Immature natural killer cell (primary cell): ENCODE measurements around the gene GNA15. TPM values are rescaled to one million over a fixed set of nuclear protein-coding genes. Genes with fewer than 3 reads are reported as not detected.

ENCODE experiments used
- DNase-seq, 3 donors: peaks; one replicate each; pipeline ENCODE4 v3.0.0; 2022; ENCODE audit warnings: mixed read lengths in 1 of 3
- H3K27ac Mint-ChIP-seq, 6 donors: one replicate each; pipeline ENCODE4 v1.8.0; 2020; ENCODE audit warnings: mixed read lengths in 6 of 6, mild to moderate bottlenecking in 5 of 6, inconsistent platforms in 4 of 6, moderate library complexity in 3 of 6
- H3K27me3 Mint-ChIP-seq, 3 donors: one replicate each; pipeline ENCODE4 v1.8.0; 2020 to 2021; ENCODE audit warnings: low read depth in 3 of 3, mild to moderate bottlenecking in 3 of 3, mixed read lengths in 3 of 3, moderate library complexity in 3 of 3, inconsistent platforms in 1 of 3
- H3K36me3 Mint-ChIP-seq, 3 donors: one replicate each; pipeline ENCODE4 v1.8.0; 2020; ENCODE audit warnings: mixed read lengths in 3 of 3, inconsistent platforms in 2 of 3, mild to moderate bottlenecking in 2 of 3
- H3K4me1 Mint-ChIP-seq, 2 donors: one replicate each; pipeline ENCODE4 v1.8.0; 2020; ENCODE audit warnings: inconsistent platforms in 2 of 2, mild to moderate bottlenecking in 2 of 2, mixed read lengths in 2 of 2, moderate library complexity in 1 of 2
- H3K4me3 Mint-ChIP-seq, 5 donors: one replicate each; pipeline ENCODE4 v1.8.0; 2020; ENCODE audit warnings: mild to moderate bottlenecking in 5 of 5, mixed read lengths in 5 of 5, inconsistent platforms in 3 of 5, moderate library complexity in 3 of 5
- H3K9me3 Mint-ChIP-seq, 6 donors: one replicate each; pipeline ENCODE4 v1.8.0; 2020; ENCODE audit warnings: mild to moderate bottlenecking in 6 of 6, mixed read lengths in 6 of 6, inconsistent platforms in 4 of 6, moderate library complexity in 3 of 6
- polyA plus RNA-seq, 3 donors: library from polyadenylated mRNA; unstranded; fragments of 300-500 nt; fragmentation: Illumina TruSeq; gene quantifications; one replicate each; pipeline ENCODE4 v1.2.3, GENCODE V29; 2021

GNA15 gene
- polyA plus RNA-seq, 3 donors from 2014 or later: 0.25 to 2.8 (median 2.3) TPM

DNA sequence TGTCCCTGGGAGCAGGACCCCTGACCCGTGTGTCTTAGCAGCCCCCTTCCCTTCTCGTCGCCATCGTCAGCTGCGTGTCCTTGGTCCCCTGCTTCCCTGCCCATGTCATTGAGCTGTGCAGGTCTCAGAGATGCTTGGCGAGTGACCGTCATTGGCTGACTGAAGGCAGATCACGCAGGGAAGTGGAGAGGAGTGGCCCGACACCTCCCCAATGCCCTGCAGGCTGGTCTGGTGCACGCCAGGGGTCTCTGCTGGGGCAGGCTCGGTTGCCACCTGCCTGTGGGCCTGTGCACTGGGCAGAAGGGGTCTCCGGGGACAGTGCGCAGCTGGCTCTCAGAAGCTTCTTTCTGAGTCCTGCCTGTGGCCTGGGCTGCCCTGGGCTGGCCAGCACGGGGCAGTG, 35.5 kb upstream of the GNA15 start:
- H3K27me3 Mint-ChIP-seq: peaks cover 6 to 15% (median 13%) of the 10 kb centered on the region in 3 donors
- no peaks in the 10 kb centered on the region for H3K9me3 Mint-ChIP-seq
- H3K36me3 Mint-ChIP-seq: no peaks in the 10 kb centered on the region
- H3K4me1 Mint-ChIP-seq: peaks cover 22 to 24% of the 10 kb centered on the region in 2 donors
- H3K4me3 Mint-ChIP-seq: no peak overlapping the region
- no peak overlapping the region for H3K27ac Mint-ChIP-seq
- no peak for DNase-seq

GRCh38 chr19:3100747-3101730, 34.8 kb upstream of the GNA15 start:
- no peak for DNase-seq
- H3K9me3 Mint-ChIP-seq: no peaks in the 10 kb centered on the region
- peaks cover 16 to 17% of the 10 kb centered on the region in 2 donors for H3K4me1 Mint-ChIP-seq
- no peak overlapping the region for H3K4me3 Mint-ChIP-seq
- H3K27ac Mint-ChIP-seq: no peak overlapping the region
- no peaks in the 10 kb centered on the region for H3K36me3 Mint-ChIP-seq
- H3K27me3 Mint-ChIP-seq: peaks cover 7 to 13% (median 13%) of the 10 kb centered on the region in 3 donors

GRCh38 chr19:3102239-3103140, 33.3 kb upstream of the GNA15 start:
- Mint-ChIP-seq H3K27me3 (peaks cover 7 to 11% (median 10%) of the 10 kb centered on the region in 3 donors), H3K9me3 (no peaks in the 10 kb centered on the region), H3K4me3 (no peak overlapping the region), H3K27ac (no peak overlapping the region), H3K4me1 (peaks cover 13 to 14% of the 10 kb centered on the region in 2 donors), H3K36me3 (no peaks in the 10 kb centered on the region)
- no peak for DNase-seq

GRCh38 chr19:3104708-3104983, 31.2 kb upstream of the GNA15 start:
- peaks cover 7 to 11% (median 11%) of the 10 kb centered on the region in 3 donors for H3K27me3 Mint-ChIP-seq
- no peaks in the 10 kb centered on the region for H3K9me3 Mint-ChIP-seq
- no peak overlapping the region for H3K4me3 Mint-ChIP-seq
- no peak overlapping the region for H3K27ac Mint-ChIP-seq
- peaks cover 6 to 7% of the 10 kb centered on the region in 2 donors for H3K4me1 Mint-ChIP-seq
- DNase-seq: no peak
- no peaks in the 10 kb centered on the region for H3K36me3 Mint-ChIP-seq

GRCh38 chr19:3105641-3106508, 30.0 kb upstream of the GNA15 start:
- peaks cover 6% of the 10 kb centered on the region in 2 donors for H3K4me1 Mint-ChIP-seq
- no peak overlapping the region for H3K4me3 Mint-ChIP-seq
- H3K27me3 Mint-ChIP-seq: peaks cover 7 to 13% (median 11%) of the 10 kb centered on the region in 3 donors
- DNase-seq: no peak
- no peak overlapping the region for H3K27ac Mint-ChIP-seq
- no peaks in the 10 kb centered on the region for H3K9me3 Mint-ChIP-seq
- no peaks in the 10 kb centered on the region for H3K36me3 Mint-ChIP-seq

- H3K9me3 Mint-ChIP-seq: no peaks in the 10 kb centered on the region
- DNase-seq: no peak
- peaks cover 7 to 15% (median 11%) of the 10 kb centered on the region in 3 donors for H3K27me3 Mint-ChIP-seq
- no peak overlapping the region for H3K4me3 Mint-ChIP-seq
- no peak overlapping the region for H3K27ac Mint-ChIP-seq
- H3K4me1 Mint-ChIP-seq: peaks cover 6% of the 10 kb centered on the region in 2 donors
- H3K36me3 Mint-ChIP-seq: no peaks in the 10 kb centered on the region
These were observed 29.2 kb upstream of the GNA15 start for GRCh38 chr19:3106509-3107141.

- Mint-ChIP-seq H3K4me3 (no peak overlapping the region), H3K9me3 (no peaks in the 10 kb centered on the region), H3K27ac (no peak overlapping the region), H3K4me1 (peaks cover 6% of the 10 kb centered on the region in 2 donors), H3K36me3 (no peaks in the 10 kb centered on the region), H3K27me3 (peaks cover 7 to 15% (median 9%) of the 10 kb centered on the region in 3 donors)
- DNase-seq: no peak
These were observed 28.2 kb upstream of the GNA15 start for GRCh38 chr19:3107658-3108057.

DNA sequence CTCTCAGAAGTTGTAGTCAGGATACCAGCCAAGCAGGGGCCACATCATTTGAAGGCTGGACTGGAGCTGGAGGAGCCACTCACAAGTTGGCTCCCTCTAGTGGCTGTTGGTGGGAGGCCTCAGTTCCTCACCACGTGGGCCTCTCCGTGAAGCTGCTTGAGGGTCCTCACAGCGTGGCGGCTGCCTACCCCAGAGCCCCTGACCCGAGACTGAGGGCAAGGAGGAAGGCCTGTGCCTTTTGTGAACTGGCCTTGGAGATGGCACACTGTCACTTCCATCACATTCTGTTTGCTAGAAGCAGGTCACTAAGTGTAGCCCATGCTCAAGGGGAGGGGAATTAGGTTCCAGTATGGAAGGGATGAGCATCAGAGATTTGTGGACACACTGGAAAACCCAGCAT, 27.1 kb upstream of the GNA15 start:
- Mint-ChIP-seq H3K9me3 (no peaks in the 10 kb centered on the region), H3K36me3 (no peaks in the 10 kb centered on the region), H3K4me3 (peak overlapping the region in 2 of 5 donors; percentile 54 to 66), H3K27me3 (peaks cover 7 to 15% (median 9%) of the 10 kb centered on the region in 3 donors), H3K27ac (peak overlapping the region in 1 of 6 donors; percentile 48), H3K4me1 (peaks cover 4 to 6% of the 10 kb centered on the region in 2 donors)
- DNase-seq: peak; percentile 58 to 65 (median 63)

DNA sequence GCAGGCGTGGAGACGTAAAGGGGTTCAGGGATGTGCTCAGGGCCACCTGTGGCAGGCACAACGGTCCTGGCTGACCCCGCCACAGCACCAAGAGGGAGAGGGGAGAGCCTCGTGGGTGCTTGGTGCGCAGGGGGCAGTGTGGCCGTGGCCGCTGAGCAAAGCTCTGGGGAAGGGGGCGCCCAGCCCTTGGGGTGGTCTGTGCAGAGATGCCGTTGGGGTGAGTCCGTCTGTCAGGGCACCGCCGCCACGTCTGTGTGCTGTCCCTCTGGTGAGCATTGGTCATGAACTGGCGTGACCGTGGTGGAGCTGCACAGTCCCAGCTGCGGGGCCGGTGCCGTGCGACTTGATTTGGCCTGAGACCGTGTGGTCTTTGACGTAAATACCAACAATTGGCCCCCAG, 26.3 kb upstream of the GNA15 start:
- H3K4me1 Mint-ChIP-seq: no peaks in the 10 kb centered on the region
- H3K36me3 Mint-ChIP-seq: no peaks in the 10 kb centered on the region
- peaks cover 2 to 12% (median 6%) of the 10 kb centered on the region in 3 donors for H3K27me3 Mint-ChIP-seq
- H3K4me3 Mint-ChIP-seq: peak overlapping the region in 2 of 5 donors; percentile 29 to 40
- DNase-seq: no peak
- H3K27ac Mint-ChIP-seq: peak overlapping the region in 1 of 6 donors; percentile 20
- H3K9me3 Mint-ChIP-seq: no peaks in the 10 kb centered on the region

- no peaks in the 10 kb centered on the region for H3K36me3 Mint-ChIP-seq
These were observed 25.6 kb upstream of the GNA15 start for GRCh38 chr19:3110126-3110825.

GRCh38 chr19:3111586-3112247, 24.1 kb upstream of the GNA15 start:
- H3K27ac Mint-ChIP-seq: no peak overlapping the region
- no peaks in the 10 kb centered on the region for H3K36me3 Mint-ChIP-seq
- no peak overlapping the region for H3K4me3 Mint-ChIP-seq
- peaks cover 0 to 9% (median 4%) of the 10 kb centered on the region in 3 donors for H3K27me3 Mint-ChIP-seq
- no peak for DNase-seq
- no peaks in the 10 kb centered on the region for H3K4me1 Mint-ChIP-seq
- no peaks in the 10 kb centered on the region for H3K9me3 Mint-ChIP-seq

More at GRCh38 chr19:3110126-3110825, 25.6 kb upstream of the GNA15 start:
- H3K4me1 Mint-ChIP-seq: no peaks in the 10 kb centered on the region
- H3K27me3 Mint-ChIP-seq: peaks cover 1 to 12% (median 6%) of the 10 kb centered on the region in 3 donors
- no peak overlapping the region for H3K27ac Mint-ChIP-seq
- DNase-seq: no peak
- no peaks in the 10 kb centered on the region for H3K9me3 Mint-ChIP-seq
- peak overlapping the region in 2 of 5 donors; percentile 4 to 64 for H3K4me3 Mint-ChIP-seq
